ENCODE data around the gene UVRAG.
A peak's percentile ranks its signal among the peaks of the same experiment; 100 is the strongest.

Gene UVRAG

GRCh38 chr11:75784085-75784478 is 30.9 kb upstream of the UVRAG start:
- DNase-seq (ENCODE audit: low spot score), result no peak

GRCh38 chr11:75784506-75784905 is 30.5 kb upstream of the UVRAG start:
- no peak for DNase-seq (ENCODE audit: low spot score)

GRCh38 chr11:75785187-75785586 is 29.8 kb upstream of the UVRAG start:
- no peak for DNase-seq (ENCODE audit: low spot score)

GRCh38 chr11:75786101-75786736 is 28.8 kb upstream of the UVRAG start:
- no peak for DNase-seq (ENCODE audit: low spot score)

- DNase-seq (ENCODE audit: low spot score), result no peak
These were observed 25.5 kb upstream of the UVRAG start for GRCh38 chr11:75789521-75789920.

GRCh38 chr11:75790986-75791385 is 24.0 kb upstream of the UVRAG start:
- no peak for DNase-seq (ENCODE audit: low spot score)

- DNase-seq (ENCODE audit: low spot score), result no peak
These were observed 22.8 kb upstream of the UVRAG start for GRCh38 chr11:75792127-75792731.

GRCh38 chr11:75792997-75793800 is 21.8 kb upstream of the UVRAG start:
- DNase-seq (ENCODE audit: low spot score), result no peak

GRCh38 chr11:75793966-75794365 is 21.0 kb upstream of the UVRAG start:
- DNase-seq (ENCODE audit: low spot score), result no peak

- no peak for DNase-seq (ENCODE audit: low spot score)
These were observed 19.5 kb upstream of the UVRAG start for GRCh38 chr11:75795276-75796090.

- DNase-seq (ENCODE audit: low spot score), result no peak
These were observed 18.9 kb upstream of the UVRAG start for GRCh38 chr11:75796091-75796435.

GRCh38 chr11:75797116-75797515 is 17.9 kb upstream of the UVRAG start:
- no peak for DNase-seq (ENCODE audit: low spot score)

GRCh38 chr11:75797792-75798191 is 17.2 kb upstream of the UVRAG start:
- DNase-seq (ENCODE audit: low spot score), result no peak

GRCh38 chr11:75800136-75800675 is 14.8 kb upstream of the UVRAG start:
- DNase-seq (ENCODE audit: low spot score), result no peak

- no peak for DNase-seq (ENCODE audit: low spot score)
These were observed 14.2 kb upstream of the UVRAG start for GRCh38 chr11:75800728-75801361.

GRCh38 chr11:75801362-75802020 is 13.5 kb upstream of the UVRAG start:
- DNase-seq (ENCODE audit: low spot score), result no peak

- no peak for DNase-seq (ENCODE audit: low spot score)
These were observed 12.7 kb upstream of the UVRAG start for GRCh38 chr11:75802021-75802912.

GRCh38 chr11:75802913-75803820 is 11.8 kb upstream of the UVRAG start:
- DNase-seq (ENCODE audit: low spot score), result peak; percentile 67

GRCh38 chr11:75809111-75809510 is 5.9 kb upstream of the UVRAG start:
- DNase-seq (ENCODE audit: low spot score), result no peak

Measured in CD4-positive, alpha-beta T cell treated with Interleukin-6 at 100 ng/mL for 8 hours (primary cell).